CD4-positive, alpha-beta T cell treated with Interleukin-17A for 4 hours (primary cell): Measurements from ENCODE around the gene SIM1.

Source experiments
- DNase-seq: peaks from one replicate; pipeline ENCODE4 v3.0.0-alpha.2; 2020; ENCODE audit warnings: mixed read lengths

The SIM1 gene

DNA sequence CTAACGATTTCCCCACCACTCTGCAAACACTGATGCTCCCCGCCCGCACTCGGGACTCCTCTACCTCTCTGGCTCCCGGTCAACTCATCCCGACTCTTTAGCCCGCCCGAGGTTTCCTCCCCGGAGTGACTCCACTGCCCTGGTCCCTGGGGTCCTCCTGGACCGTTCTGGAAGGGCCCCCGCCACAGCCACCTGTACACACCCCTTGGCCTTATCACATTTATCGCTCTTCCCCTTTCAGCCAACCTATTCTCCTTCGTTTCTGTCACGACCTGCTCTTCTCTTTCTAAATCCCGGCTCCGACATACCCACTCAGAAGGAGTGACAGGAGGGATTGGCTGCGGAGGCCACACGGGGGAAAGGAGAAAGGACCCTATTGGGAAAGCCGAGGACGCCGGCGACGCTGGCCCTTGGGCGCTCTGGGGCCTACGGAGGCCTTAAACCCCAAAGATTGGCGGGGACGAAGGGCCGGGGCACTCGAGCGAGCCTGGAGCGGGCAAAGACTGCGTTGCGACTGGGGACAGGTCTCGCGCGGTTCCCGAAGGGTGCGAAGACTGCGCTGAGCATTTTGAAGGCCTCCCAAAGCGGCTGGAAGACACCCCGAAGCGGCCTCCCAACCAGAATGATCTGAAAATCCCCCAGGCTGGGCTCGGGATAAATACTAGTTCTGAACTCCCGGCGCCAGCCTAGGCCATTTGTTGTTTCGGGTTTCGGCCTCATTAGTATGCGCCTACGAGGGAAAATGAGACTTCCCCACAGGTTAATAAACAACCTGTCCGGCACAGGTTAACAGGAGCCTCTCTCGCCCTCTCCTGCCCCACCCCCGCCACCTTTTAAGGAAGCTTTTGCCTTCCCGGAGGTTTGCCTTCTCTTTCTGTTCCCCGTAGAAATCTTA is 9.2 kb downstream of the SIM1 start:
- DNase-seq: no peak

- DNase-seq: no peak
These were observed 10.0 kb downstream of the SIM1 start for GRCh38 chr6:100454551-100455229.

DNA sequence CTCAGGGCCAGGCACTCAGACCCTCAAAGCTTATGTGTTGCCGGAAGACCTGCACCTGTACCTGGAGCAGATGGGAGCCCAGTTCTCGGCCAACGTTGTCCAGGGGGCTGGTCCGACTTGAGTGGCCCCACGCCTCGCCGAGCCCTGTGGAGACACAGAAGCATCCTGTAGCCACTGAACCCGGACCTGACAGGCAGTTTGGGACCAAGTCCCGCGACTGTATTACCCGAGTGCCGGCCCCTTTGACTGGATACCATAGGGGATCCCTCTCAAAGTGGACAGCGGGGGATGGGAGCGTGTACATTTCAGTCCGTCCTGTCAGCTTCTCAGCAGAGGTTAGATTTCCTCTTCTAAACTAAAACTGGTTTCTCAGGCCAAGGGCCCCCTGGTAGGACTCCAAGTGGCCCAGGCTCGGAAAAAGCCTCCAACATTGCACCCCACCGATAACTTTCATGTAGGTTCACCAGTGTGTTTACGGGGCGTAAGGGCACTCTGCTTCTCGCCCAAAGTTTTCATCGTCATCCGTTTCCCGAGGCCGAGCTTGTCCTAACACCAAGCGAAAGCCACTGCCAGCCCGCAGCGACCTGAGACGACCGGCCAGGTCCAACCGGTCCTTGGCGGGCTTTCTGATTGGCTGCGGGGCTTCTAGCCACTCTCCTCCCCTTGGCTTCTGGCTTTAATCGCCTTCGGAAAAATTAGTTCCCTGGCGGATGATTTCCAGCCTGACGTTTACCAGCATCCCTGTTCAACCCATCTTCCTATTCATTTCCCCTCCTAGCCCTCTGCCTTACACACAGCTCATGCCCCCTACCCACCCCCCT is 10.8 kb downstream of the SIM1 start:
- DNase-seq: no peak

DNA sequence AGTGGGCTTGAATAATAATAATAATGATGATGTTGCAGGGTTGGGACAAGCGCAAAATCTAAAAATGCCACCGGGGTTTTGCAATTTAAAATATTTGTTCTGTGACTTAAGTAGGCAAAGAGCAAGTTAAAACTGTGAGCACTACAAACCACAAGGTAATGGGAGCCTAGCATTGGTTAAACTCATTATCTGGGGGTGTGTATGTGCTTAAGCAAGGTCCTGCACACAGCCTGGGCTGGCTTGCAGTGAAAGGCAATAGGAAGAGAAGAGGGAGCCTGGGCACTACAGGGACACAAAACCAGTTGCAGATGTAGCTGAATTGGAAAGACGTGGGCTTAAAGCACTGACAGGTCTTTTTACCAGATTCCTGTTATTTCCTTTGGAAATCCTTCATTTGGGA is 11.7 kb downstream of the SIM1 start:
- no peak for DNase-seq

GRCh38 chr6:100451577-100451976 is 13.1 kb downstream of the SIM1 start:
- no peak for DNase-seq

GRCh38 chr6:100449239-100449691 is 15.5 kb downstream of the SIM1 start:
- no peak for DNase-seq

DNA sequence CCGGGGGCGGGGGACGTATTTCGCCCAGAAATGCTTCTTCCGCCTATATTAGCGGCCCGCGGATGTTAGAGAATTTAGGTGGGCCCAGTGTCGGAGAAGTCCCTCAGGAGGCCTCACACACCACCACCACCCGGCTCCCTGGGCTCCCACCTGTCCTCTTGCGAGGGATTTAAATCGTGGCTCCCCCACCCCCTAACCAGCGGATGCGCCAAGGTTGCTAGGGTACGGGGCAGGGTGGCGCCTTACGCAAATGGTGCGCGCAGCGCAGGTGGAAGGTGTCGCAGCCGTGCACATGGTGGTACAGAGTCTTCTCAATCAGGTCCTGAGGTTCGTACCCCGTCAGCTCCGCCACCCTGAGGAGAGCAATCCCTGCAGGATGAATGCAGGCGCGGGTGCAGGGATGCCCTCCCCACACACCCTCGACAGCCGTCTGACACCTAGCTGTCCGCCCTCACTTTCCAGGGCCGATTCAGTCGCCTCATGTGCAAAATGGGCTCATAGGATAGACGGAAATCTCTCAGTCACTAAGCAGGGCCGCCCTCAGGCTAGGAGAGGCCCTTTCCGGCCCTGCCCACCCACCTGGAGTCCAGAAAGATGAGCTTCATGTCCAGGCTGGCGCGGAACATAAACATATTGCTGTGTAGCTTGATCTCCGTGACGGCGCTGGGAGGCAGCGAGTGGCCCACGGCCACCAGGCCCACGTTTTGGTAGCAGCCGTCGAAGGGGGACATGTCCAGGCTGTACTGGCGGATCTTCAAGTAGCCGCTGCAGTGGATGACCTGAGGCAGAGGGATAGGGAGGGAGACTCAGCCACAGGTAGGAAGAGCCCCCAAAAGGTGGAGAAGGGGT is 16.6 kb downstream of the SIM1 start:
- DNase-seq: no peak

DNA sequence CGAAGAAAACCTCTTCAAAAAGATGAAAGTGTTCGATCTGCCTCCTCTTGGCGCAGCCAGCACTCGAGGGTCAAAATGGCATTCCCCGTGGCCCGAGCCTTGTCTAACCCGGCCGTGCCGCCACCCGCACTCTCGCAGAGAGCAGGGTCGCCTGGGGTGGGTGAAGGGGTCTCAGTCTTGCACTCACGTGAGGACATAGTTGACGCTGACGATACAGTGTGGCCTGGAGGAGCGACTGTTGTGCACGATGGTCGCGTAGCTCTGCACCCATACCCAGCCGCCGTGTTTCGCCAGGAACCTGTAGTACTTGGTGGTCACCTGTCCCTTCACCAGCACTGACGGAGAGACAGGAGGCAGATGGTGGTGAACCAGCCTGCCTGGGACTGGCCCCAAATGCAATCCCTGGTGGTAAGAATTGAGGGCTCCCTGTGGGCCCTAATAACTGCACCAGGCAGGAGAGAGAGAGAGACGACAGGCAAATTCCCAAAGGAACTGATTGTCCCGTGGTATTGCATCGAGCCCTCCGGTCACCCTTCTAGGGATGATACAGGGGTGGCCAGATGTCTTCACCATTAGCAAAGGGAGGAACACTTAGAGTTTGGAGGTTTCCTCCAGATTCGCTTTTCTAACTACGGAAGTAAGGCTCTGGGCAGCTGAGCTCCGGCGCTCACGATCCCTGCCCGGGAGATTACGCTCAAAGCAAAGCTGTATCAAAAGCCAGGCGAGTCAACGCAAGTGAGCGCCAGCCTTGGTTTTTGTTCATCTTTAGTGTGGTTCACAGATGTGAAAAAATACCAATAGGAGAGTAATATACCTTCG is 17.4 kb downstream of the SIM1 start:
- no peak for DNase-seq

DNA sequence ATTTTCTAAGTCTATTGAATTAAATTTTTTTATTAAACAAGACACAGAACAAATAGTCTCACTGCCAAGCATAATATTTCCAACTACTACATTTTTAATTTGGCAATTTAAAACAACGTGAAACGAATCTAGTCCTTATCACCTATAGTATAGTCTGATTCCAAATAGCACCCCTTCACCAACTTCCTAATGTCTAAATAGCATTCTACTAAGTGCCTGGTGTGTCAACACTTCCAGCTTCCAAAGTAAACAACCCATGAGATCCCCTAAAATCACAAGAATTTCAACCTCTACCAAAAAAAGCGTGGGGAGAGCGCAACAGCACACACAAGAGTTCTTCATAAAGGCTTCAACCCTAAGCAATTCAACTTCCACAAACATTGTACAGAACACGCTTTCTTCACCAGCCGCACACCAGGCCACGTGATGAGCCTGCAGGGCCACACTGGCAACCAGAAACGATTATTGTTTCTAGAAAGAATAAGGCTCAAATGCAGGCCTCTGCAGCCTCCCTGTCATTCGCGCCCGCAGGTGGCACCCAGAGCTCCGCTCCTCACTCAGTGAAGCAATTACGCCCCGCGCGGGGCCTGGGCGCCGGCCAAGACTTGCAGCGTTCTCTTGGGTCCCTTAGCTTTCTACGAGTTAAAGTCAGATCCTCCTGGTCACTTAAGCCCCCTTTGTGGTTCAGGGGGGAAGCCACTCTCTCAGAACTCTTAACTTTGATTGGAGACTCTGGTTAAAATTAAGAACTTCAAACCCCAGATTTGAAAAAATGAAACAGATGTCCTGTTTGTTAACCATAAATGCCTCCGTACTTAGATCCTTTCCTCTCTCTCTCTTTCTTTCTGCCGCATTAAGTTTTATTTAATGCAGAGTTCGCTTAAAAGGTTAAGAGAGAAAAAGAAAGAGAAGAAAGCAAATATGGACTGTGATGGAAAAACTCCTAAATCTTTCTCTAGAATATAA is 18.3 kb downstream of the SIM1 start:
- no peak for DNase-seq

DNA sequence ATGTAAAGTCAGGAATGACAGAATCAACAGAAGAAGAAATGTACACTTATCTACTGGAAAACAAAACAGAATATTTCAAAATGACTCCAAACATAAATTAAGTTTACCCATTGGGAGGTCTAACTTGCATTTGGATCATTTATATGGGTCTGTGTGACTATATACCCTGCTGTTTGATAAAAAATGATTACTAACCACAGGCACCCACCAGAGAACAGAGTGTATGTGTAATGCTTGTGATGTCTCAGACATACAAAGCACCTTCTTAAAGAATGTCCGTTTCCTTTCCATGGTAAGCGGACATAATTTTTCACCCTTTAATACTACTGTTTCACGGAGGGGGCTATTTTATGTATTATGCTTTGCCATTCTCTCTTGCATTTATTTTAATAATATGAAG is 19.2 kb downstream of the SIM1 start:
- no peak for DNase-seq

GRCh38 chr6:100440935-100441334 is 23.8 kb downstream of the SIM1 start:
- DNase-seq: no peak

DNA sequence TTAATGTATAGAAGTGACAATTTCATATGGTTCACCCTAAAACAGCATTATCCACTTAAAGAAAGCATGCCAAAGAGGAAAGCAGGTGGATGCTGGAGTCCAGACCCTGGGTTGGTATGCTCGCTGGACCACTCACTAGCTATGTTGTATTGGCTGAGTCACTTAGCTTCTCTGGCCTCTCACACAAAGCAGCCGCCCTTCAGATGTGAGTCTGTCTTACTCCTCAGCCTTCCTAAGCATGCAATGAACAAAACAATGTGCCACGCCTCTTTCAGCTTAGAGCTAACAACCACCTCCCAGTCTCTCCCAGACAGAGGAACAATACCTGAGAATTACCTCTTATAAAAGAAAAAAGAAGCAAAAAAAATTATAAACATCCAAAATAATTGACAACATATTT is 29.4 kb downstream of the SIM1 start:
- DNase-seq: no peak

DNA sequence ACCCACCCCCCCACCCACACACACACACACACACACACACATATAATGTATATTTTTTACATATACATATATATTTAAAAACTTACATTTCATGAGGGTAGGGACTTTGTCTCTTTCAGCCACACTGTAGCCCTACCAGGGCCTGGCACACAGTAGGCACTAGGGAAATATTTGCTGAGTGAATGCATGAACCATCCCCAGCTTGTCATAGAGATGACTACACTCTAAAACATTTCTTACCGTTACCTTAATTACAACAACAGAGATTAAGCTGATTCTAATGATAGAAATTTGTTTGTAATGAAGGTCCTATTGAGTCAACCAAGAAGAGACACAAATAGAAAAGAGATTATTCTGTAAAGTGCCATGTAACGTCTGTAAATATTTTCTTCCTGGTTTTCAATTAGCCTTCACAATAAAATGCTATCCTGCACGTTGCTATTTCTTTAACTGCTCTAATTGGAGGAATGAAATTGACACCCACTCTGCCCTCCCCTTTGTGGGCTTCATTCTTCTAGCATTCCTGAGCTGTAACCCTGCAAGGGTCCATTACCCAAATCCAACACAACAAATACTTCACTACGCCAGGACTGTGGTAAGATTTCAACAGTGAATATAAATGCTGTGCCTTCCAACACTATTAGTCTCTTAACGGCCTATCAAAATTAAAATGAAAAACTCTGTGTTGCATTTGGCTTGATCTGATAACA is 30.8 kb downstream of the SIM1 start:
- DNase-seq: no peak

- DNase-seq: no peak
These were observed 32.6 kb downstream of the SIM1 start for GRCh38 chr6:100432136-100432535.

DNA sequence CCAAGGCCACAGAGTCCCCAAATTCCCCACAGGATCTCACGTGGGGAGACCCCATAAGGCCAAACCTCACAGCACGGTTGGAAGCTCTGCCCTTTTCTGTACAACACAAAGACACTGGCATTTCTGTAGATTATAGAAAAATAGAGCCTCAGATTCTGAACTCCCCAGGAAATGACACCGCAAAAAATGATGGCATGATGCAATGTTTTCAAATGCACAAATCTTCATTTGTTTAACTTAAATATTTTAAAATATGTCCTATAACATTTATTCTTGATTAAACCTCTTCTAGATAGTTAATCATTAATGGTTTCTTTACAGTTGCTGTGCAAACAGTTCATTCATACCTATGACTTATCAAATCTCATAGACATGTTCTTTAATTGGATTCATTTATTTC is 33.8 kb downstream of the SIM1 start:
- no peak for DNase-seq

DNA sequence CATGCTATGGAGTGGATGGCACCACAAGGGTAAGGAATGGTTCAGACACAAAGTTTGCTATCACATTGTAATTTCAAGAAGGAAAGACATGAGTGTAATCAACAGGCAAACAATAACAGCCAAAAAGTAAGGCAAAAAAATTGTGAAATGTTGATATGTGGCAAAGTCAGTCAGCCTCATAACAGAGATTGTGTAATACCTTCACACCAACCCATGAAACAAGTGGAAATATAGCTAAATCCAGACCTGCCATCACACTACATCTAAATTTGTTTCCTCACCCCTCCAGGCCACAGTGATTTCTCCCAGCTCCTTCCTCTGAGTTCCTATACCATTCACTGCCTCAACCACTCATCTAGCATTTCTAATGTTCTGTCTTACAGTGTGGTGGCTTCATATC is 37.3 kb downstream of the SIM1 start:
- DNase-seq: no peak

GRCh38 chr6:100426744-100427338 is 37.9 kb downstream of the SIM1 start:
- no peak for DNase-seq

DNA sequence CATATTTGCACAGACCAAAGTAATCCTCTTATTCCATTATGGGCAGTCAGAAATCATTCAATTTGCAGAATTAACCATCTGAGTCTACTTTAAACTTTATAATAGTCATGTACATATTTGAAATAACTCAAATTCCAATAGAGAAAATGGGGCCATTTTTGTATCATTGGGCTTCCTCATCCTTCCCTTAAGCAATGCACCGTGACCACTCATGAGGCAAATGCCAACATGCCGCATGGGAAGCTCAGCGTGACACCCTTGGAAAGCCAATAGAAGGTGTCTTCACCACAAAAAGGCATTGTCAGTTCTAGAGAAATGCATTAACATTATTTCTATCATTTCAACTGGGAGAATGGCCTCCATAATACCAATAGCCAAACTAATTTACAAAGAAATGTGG is 38.5 kb downstream of the SIM1 start:
- DNase-seq: no peak

DNA sequence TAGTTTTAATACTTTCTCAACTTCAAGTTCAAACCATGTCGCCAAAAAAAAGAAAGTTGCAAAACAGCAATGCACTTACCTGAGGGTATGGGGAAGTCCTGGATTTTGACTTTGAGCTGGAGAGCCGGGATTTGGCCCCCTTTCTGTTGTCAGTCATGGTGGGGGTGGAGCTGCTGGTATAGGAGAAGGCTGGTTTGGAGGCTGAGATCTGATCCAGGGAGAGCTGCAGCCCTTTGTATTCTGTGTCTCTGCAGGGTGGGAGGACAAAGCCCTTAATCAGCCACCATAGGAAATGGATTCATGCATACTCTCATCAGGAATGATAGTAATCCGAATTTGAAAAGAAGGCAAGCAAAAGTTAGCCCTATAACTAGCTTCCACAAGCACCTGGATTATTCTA is 44.0 kb downstream of the SIM1 start:
- DNase-seq: no peak
